Osteocyte (in vitro differentiated cells): ENCODE data around the gene MYRIP. TPM values are rescaled to one million over a fixed set of nuclear protein-coding genes. Genes with fewer than 3 reads are reported as not detected.
"Not testable (repeated sequence)": the region's sequence is repeated elsewhere in the genome, so short reads cannot be mapped to it uniquely, and the experiment has no call there.

Source experiments
- DNase-seq: peaks from one replicate; pipeline ENCODE4 v3.0.0; 2021; ENCODE audit warnings: mixed read lengths; ENCODE audit not compliant: unreplicated experiment; ENCODE audit errors: extremely low spot score
- H3K27ac Mint-ChIP-seq: one replicate; pipeline ENCODE4 v1.8.0; 2021; ENCODE audit warnings: mild to moderate bottlenecking, mixed read lengths; ENCODE audit not compliant: unreplicated experiment
- H3K27me3 Mint-ChIP-seq: one replicate; pipeline ENCODE4 v1.8.0; 2021; ENCODE audit warnings: mixed read lengths; ENCODE audit not compliant: unreplicated experiment
- H3K36me3 Mint-ChIP-seq: one replicate; pipeline ENCODE4 v1.8.0; 2021; ENCODE audit warnings: mixed read lengths; ENCODE audit not compliant: unreplicated experiment
- H3K4me1 Mint-ChIP-seq: one replicate; pipeline ENCODE4 v1.8.0; 2021; ENCODE audit warnings: mixed read lengths; ENCODE audit not compliant: unreplicated experiment
- H3K4me3 Mint-ChIP-seq: one replicate; pipeline ENCODE4 v1.8.0; 2021; ENCODE audit warnings: mild to moderate bottlenecking, moderate library complexity, mixed read lengths; ENCODE audit not compliant: unreplicated experiment
- H3K9me3 Mint-ChIP-seq: one replicate; pipeline ENCODE4 v1.8.0; 2021; ENCODE audit warnings: mixed read lengths; ENCODE audit not compliant: unreplicated experiment
- CTCF ChIP-seq: fragments of 200-600 bp; sonication (generic); IDR thresholded peaks from 2 replicates; pipeline ENCODE4 v1.5.0; 2021; ENCODE audit warnings: antibody characterized with exemption, mild to moderate bottlenecking, moderate library complexity
- total RNA-seq: library from RNA; stranded (reverse); gene quantifications from 2 replicates; pipeline ENCODE4 v1.2.1, GENCODE V29; 2021

Gene MYRIP
- total RNA-seq, 1 donor from 2014 or later: 0.62 TPM

GRCh38 chr3:40278791-40279190 is 469.4 kb downstream of the MYRIP start:
- H3K9me3 Mint-ChIP-seq: peaks cover 4% of the 10 kb centered on the region

DNA sequence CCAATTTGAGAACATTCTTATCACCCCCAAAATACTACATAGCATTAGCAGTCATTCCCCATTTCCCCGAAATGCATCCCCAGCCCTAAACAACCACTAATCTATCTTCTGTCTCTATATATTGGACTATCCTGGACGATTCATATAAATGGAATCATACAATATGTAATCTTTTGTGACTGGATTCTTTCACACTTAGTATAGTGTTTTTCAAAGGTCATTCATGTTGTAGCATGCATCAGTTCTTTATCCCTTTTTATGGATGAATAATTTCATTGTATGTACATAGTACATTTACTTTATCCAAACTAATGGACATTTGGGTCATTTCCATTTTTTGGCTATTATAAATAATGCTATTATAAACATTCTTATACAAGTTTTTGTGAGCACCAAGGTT is 472.6 kb downstream of the MYRIP start:
- Mint-ChIP-seq H3K27me3 (peaks cover 16% of the 10 kb centered on the region), H3K4me3 (no peak overlapping the region), H3K36me3 (no peaks in the 10 kb centered on the region), H3K9me3 (no peaks in the 10 kb centered on the region), H3K4me1 (no peaks in the 10 kb centered on the region), H3K27ac (no peak overlapping the region)
- no peak for DNase-seq
- no peak for TF ChIP-seq CTCF

More at GRCh38 chr3:40278791-40279190, 469.4 kb downstream of the MYRIP start:
- Mint-ChIP-seq H3K27ac (no peak overlapping the region), H3K4me1 (no peaks in the 10 kb centered on the region), H3K36me3 (no peaks in the 10 kb centered on the region), H3K4me3 (no peak overlapping the region), H3K27me3 (peaks cover 17% of the 10 kb centered on the region)
- no peak for TF ChIP-seq CTCF
- DNase-seq: no peak

GRCh38 chr3:40283057-40283456 is 473.6 kb downstream of the MYRIP start:
- DNase-seq, H3K27ac Mint-ChIP-seq, H3K4me3 Mint-ChIP-seq, H3K36me3 Mint-ChIP-seq, H3K4me1 Mint-ChIP-seq, H3K9me3 Mint-ChIP-seq: not testable (repeated sequence)
- peaks cover 16% of the 10 kb centered on the region for H3K27me3 Mint-ChIP-seq

GRCh38 chr3:40287248-40287647 is 477.8 kb downstream of the MYRIP start:
- no peaks in the 10 kb centered on the region for H3K9me3 Mint-ChIP-seq
- H3K27ac Mint-ChIP-seq: no peak overlapping the region
- H3K36me3 Mint-ChIP-seq: peaks cover 2% of the 10 kb centered on the region
- no peak overlapping the region for H3K4me3 Mint-ChIP-seq
- peaks cover 12% of the 10 kb centered on the region for H3K27me3 Mint-ChIP-seq
- no peak for TF ChIP-seq CTCF
- H3K4me1 Mint-ChIP-seq: no peaks in the 10 kb centered on the region
- no peak for DNase-seq

DNA sequence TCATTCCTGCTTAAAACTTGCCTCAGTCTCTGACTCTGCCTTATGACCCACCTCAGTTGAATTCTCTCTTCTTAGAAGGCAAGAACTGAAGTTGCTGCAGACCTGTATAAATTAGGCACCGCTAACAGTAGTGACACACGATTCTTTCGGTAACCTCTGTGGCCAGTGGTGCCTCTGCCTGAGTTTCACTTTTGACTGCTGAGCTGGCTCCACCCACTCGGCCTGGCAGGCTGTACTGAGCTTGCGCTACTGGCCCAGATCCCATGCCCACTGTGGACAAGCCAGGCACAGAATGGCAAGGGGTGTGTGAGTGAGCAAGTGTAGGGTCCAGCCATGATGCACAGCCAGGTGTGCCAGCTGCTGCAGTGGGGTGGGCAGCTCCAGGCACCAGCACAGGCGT is 481.0 kb downstream of the MYRIP start:
- no peak overlapping the region for H3K4me3 Mint-ChIP-seq
- H3K27ac Mint-ChIP-seq: no peak overlapping the region
- H3K36me3 Mint-ChIP-seq: peaks cover 2% of the 10 kb centered on the region
- H3K4me1 Mint-ChIP-seq: no peaks in the 10 kb centered on the region
- no peak for TF ChIP-seq CTCF
- DNase-seq: no peak
- H3K9me3 Mint-ChIP-seq: no peaks in the 10 kb centered on the region
- H3K27me3 Mint-ChIP-seq: peaks cover 10% of the 10 kb centered on the region

DNA sequence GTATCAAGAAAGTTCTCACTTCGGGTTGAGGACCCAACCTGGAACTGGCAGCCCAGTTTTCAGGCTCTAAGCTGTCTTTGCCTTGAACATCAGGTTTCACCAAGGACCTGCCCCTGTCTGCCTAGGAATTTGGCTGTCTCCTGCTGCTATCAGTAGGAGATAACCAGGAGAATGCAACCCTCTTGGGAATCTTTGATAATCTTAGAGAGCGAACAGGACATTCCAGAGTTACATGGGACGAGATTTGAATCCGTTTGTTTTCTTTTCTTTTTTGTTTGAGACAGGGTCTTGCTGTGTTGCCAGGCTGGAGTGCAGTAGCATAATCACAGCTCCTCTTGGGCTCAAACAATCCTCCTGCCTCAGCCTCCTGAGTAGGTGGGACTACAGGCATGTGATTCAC is 482.1 kb downstream of the MYRIP start:
- H3K9me3 Mint-ChIP-seq: no peaks in the 10 kb centered on the region
- H3K36me3 Mint-ChIP-seq: peaks cover 2% of the 10 kb centered on the region
- H3K27ac Mint-ChIP-seq: no peak overlapping the region
- DNase-seq: no peak
- no peak overlapping the region for H3K4me3 Mint-ChIP-seq
- peaks cover 1% of the 10 kb centered on the region for H3K27me3 Mint-ChIP-seq
- no peaks in the 10 kb centered on the region for H3K4me1 Mint-ChIP-seq
- no peak for TF ChIP-seq CTCF
